K562 (cell line): Measurements from ENCODE around the gene VEGFB. TPM values are rescaled to one million over a fixed set of nuclear protein-coding genes. Genes with fewer than 3 reads are reported as not detected.

ENCODE experiments used
- EP300 ChIP-seq: IDR thresholded peaks from 2 replicates; pipeline ENCODE4 v1.6.1; 2012; ENCODE audit warnings: low read length, improper control_type of control experiment
- HINFP ChIP-seq: fragments of 450-650 bp; conservative IDR thresholded peaks from 2 replicates; pipeline ENCODE4 v1.6.1; 2016; ENCODE audit warnings: missing genetic modification characterization, low read depth, mild to moderate bottlenecking, control low read depth, missing compliant biosample characterization
- HMG20B ChIP-seq: fragments of 250-450 bp; sonication (Bioruptor Pico); IDR thresholded peaks from 2 replicates; pipeline ENCODE4 v1.5.0; 2021; ENCODE audit warnings: mild to moderate bottlenecking
- MYNN ChIP-seq, 2 experiments: sonication (generic); formaldehyde crosslinking in 1 of 2; IDR thresholded peaks; 2 replicates each; pipeline versions ENCODE4 v1.5.0 to v1.6.1; 2016 to 2020; ENCODE audit warnings: antibody characterized with exemption in 1 of 2, missing genetic modification reagents in 1 of 2
- PHB ChIP-seq: fragments of 250-450 bp; sonication (Bioruptor Pico); IDR thresholded peaks from 2 replicates; pipeline ENCODE4 v1.5.0; 2021
- SREBF1 ChIP-seq: fragments of 150-350 bp; IDR thresholded peaks from 2 replicates; pipeline ENCODE4 v1.6.1; 2014; ENCODE audit warnings: antibody characterized with exemption, low read depth, low read length, borderline replicate concordance
- TAF15 ChIP-seq: fragments of 200-400 bp; formaldehyde crosslinking; IDR thresholded peaks from 2 replicates; pipeline ENCODE4 v1.6.1; 2017; ENCODE audit warnings: mild to moderate bottlenecking, low read depth, low read length, moderate library complexity
- TAL1 ChIP-seq: fragments of 450-650 bp; IDR thresholded peaks from 2 replicates; pipeline ENCODE4 v1.6.1; 2016; ENCODE audit warnings: mild to moderate bottlenecking
- TBL1XR1 ChIP-seq, 2 experiments: IDR thresholded peaks; 2 replicates each; pipeline ENCODE4 v1.6.1; 2012; ENCODE audit warnings: improper control_type of control experiment in 2 of 2, low read length in 2 of 2, mild to moderate bottlenecking in 1 of 2
- TGIF2 ChIP-seq: sonication (generic); formaldehyde crosslinking; IDR thresholded peaks from 2 replicates; pipeline ENCODE4 v1.8.1; 2022; ENCODE audit warnings: mild to moderate bottlenecking, missing genetic modification reagents, moderate library complexity
- TSC22D4 ChIP-seq: fragments of 450-650 bp; IDR thresholded peaks from 2 replicates; pipeline ENCODE4 v1.6.1; 2016; ENCODE audit warnings: missing genetic modification characterization, missing biosample characterization, control low read depth
- XRCC3 ChIP-seq: fragments of 450-650 bp; IDR thresholded peaks from 2 replicates; pipeline ENCODE4 v1.6.1; 2017; ENCODE audit warnings: mild to moderate bottlenecking, moderate library complexity
- ZNF583 ChIP-seq: fragments of 250-450 bp; sonication (Bioruptor Pico); IDR thresholded peaks from 2 replicates; pipeline ENCODE4 v1.4.0; 2020
- ZNF609 ChIP-seq: sonication (generic); formaldehyde crosslinking; IDR thresholded peaks from 2 replicates; pipeline ENCODE4 v1.8.1; 2023; ENCODE audit warnings: missing genetic modification reagents, mild to moderate bottlenecking, borderline replicate concordance
- polyA plus RNA-seq, 8 experiments: library from polyadenylated mRNA; depleted of rRNA in 4 of 8; stranded (reverse) in 5 of 8; unstranded in 3 of 8; fragments of >200 nt; fragmentation: Nextera tagmentation in 2 of 8; fragmentation: Illumina TruSeq in 1 of 8; extraction: Ambion mirVana in 2 of 8; extraction: Trizol in 1 of 8; gene quantifications; 2 replicates each; pipeline versions ENCODE4 v1.2.1 to v1.2.3, GENCODE V29; 2011 to 2014; ENCODE audit warnings: inconsistent platforms in 1 of 8, missing spikeins in 1 of 8
- total RNA-seq, 7 experiments: library from RNA; depleted of rRNA in 6 of 7; stranded (reverse); fragments of >200 nt in 6 of 7; fragmentation: Illumina TruSeq in 2 of 7; extraction: Trizol in 2 of 7; gene quantifications; 2 replicates each; pipeline versions ENCODE4 v1.2.1 to v1.2.3, GENCODE V29; 2011 to 2021; ENCODE audit warnings: low replicate concordance in 1 of 7
- TF ChIP-seq, protein P1 (sequence below): sonication (generic); IDR thresholded peaks from 2 replicates; pipeline ENCODE4 v1.6.1; 2016
- TF ChIP-seq, protein P2 (sequence below): fragments of 450-650 bp; formaldehyde crosslinking; IDR thresholded peaks from 2 replicates; pipeline ENCODE4 v1.4.0; 2020; ENCODE audit warnings: mild to moderate bottlenecking, moderate library complexity
- TF ChIP-seq, protein P3 (sequence below): fragments of 450-650 bp; IDR thresholded peaks from 2 replicates; pipeline ENCODE4 v1.7.0; 2016; ENCODE audit warnings: borderline replicate concordance

The VEGFB gene
- total and polyA plus RNA-seq, 9 of the 15 experiments (the other 6 are each of a cell fraction or from before 2014, with no cell fraction given), result 11.0 to 83.4 (median 25.7) TPM

DNA sequence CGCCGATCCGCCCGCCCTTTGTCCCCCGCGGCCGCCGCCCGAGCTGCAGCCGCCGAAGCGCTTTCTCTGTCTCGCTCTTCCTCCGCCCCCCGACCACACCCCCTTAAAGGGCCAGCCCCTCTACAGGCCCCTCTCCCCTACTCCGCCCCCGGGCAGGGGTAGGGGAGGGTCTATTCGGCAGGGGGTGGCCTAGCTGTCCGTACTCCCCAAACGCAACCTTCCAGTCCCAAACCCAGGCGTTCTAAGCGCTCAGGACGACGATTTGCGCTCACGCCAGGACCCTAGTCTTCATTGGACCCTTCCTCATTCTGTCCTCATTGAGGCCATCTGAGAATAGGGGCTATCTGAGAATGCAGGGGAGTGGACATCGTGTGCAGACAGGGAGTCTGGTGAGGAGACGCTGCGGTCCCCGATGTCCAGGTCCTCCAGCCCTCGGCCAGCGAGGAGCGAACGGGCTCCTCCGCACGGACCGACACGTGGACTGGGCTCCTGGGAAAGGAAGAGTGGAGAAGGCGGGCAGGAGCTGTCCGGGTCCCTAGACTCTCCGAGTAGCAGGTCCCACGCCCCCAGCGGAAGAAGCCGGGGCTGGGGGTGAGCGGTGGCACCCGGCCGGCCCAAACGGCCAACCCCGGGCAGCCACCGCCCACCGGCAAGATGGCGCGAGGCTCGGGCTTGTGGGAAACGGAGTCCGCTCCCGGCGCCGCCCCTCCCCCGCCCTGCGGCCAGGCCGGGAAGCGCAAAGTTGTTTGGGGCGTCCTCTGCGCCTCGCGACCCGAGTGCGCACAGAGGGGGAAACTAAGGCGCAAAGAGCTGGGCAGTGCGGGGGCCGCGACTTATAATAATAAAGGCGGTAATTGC lies 12.7 kb downstream of the VEGFB start, which contains the start of gene PPP1R14B (continued):
- TF ChIP-seq TAF15 (no peak), XRCC3 (no peak), ZNF609 (CRISPR knock-in tag) (no peak), TGIF2 (CRISPR knock-in tag) (peak; percentile 43; the same call in 1 of the 2 replicates), MYNN (IDR thresholded peaks at IDR 0.05) (no peak), MYNN (CRISPR knock-in tag; IDR thresholded peaks at IDR 0.05) (no peak), HMG20B (CRISPR knock-in tag) (no peak), TBL1XR1 (IDR thresholded peaks at IDR 0.05; ENCODE audit: low read length in 2 of 2) (no peak), PHB (no peak), TAL1 (no peak), SREBF1 (no peak), HINFP (tag) (no peak), TSC22D4 (tag) (no peak), EP300 (peak; percentile 24), ZNF583 (CRISPR knock-in tag) (no peak)
- TF ChIP-seq, protein P1, sequence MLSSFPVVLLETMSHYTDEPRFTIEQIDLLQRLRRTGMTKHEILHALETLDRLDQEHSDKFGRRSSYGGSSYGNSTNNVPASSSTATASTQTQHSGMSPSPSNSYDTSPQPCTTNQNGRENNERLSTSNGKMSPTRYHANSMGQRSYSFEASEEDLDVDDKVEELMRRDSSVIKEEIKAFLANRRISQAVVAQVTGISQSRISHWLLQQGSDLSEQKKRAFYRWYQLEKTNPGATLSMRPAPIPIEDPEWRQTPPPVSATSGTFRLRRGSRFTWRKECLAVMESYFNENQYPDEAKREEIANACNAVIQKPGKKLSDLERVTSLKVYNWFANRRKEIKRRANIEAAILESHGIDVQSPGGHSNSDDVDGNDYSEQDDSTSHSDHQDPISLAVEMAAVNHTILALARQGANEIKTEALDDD, result no peak
- TF ChIP-seq, protein P2, sequence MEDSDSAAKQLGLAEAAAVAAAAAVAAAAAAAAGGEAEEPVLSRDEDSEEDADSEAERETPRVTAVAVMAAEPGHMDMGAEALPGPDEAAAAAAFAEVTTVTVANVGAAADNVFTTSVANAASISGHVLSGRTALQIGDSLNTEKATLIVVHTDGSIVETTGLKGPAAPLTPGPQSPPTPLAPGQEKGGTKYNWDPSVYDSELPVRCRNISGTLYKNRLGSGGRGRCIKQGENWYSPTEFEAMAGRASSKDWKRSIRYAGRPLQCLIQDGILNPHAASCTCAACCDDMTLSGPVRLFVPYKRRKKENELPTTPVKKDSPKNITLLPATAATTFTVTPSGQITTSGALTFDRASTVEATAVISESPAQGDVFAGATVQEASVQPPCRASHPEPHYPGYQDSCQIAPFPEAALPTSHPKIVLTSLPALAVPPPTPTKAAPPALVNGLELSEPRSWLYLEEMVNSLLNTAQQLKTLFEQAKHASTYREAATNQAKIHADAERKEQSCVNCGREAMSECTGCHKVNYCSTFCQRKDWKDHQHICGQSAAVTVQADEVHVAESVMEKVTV (CRISPR knock-in tag), result no peak
- TF ChIP-seq, protein P3, sequence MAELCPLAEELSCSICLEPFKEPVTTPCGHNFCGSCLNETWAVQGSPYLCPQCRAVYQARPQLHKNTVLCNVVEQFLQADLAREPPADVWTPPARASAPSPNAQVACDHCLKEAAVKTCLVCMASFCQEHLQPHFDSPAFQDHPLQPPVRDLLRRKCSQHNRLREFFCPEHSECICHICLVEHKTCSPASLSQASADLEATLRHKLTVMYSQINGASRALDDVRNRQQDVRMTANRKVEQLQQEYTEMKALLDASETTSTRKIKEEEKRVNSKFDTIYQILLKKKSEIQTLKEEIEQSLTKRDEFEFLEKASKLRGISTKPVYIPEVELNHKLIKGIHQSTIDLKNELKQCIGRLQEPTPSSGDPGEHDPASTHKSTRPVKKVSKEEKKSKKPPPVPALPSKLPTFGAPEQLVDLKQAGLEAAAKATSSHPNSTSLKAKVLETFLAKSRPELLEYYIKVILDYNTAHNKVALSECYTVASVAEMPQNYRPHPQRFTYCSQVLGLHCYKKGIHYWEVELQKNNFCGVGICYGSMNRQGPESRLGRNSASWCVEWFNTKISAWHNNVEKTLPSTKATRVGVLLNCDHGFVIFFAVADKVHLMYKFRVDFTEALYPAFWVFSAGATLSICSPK, result no peak
